Activated CD8-positive, alpha-beta T cell treated with anti-CD3 and anti-CD28 coated beads for 36 hours (primary cell): ENCODE measurements around the gene HOXD13. TPM values are rescaled to one million over a fixed set of nuclear protein-coding genes. Genes with fewer than 3 reads are reported as not detected.
A peak's percentile ranks its signal among the peaks of the same experiment; 100 is the strongest.

Experiments
- ATAC-seq: fragments of 200-7000 bp; cut with Tn5 transposase; one replicate; pipeline ENCODE4 v1.10.0; 2021; ENCODE audit warnings: mild to moderate bottlenecking, moderate library complexity
- CTCF ChIA-PET: fragments of 350-600 bp; sonication (Branson Sonifier 250); formaldehyde crosslinking; loops from one replicate; lab custom pipeline; 2021; ENCODE audit warnings: antibody characterized with exemption; lab: Charles Lee
- POLR2A ChIA-PET: fragments of 350-600 bp; sonication (Branson Sonifier 250); formaldehyde crosslinking; loops from one replicate; lab custom pipeline; 2021; ENCODE audit warnings: antibody characterized with exemption; lab: Charles Lee
- DNase-seq: peaks from one replicate; pipeline ENCODE4 v3.0.0-alpha.2; 2020
- H3K27ac Mint-ChIP-seq: one replicate; pipeline ENCODE4 v1.8.0; 2021; ENCODE audit warnings: mild to moderate bottlenecking, mixed read lengths
- H3K27me3 Mint-ChIP-seq: one replicate; pipeline ENCODE4 v1.8.0; 2021; ENCODE audit warnings: mixed read lengths
- H3K36me3 Mint-ChIP-seq: one replicate; pipeline ENCODE4 v1.8.0; 2021; ENCODE audit warnings: low read depth, mixed read lengths
- H3K4me1 Mint-ChIP-seq: one replicate; pipeline ENCODE4 v1.8.0; 2021; ENCODE audit warnings: low read depth, mixed read lengths
- H3K4me3 Mint-ChIP-seq: one replicate; pipeline ENCODE4 v1.8.0; 2021; ENCODE audit warnings: mild to moderate bottlenecking, moderate library complexity, mixed read lengths
- H3K9me3 Mint-ChIP-seq: one replicate; pipeline ENCODE4 v1.8.0; 2021; ENCODE audit warnings: mixed read lengths
- CTCF ChIP-seq: fragments of 200-600 bp; IDR thresholded peaks from one replicate; pipeline ENCODE4 v1.8.0; 2022; ENCODE audit warnings: antibody characterized with exemption, mild to moderate bottlenecking
- intact Hi-C: fragments of 100-400 bp; cut with micrococcal nuclease; formaldehyde crosslinking; loops from one replicate; pipeline ENCODE4 v1.10.0; 2022
- total RNA-seq, 2 experiments: library from RNA; stranded (reverse); gene quantifications; one replicate each; pipeline ENCODE4 v1.2.3, GENCODE V29; 2021

HOXD13 gene
- total RNA-seq, 2 experiments from 2014 or later, result not detected

- ATAC-seq (no peak), DNase-seq (no peak)
- Mint-ChIP-seq H3K4me1 (peaks cover 27% of the 10 kb centered on the region), H3K27ac (no peak overlapping the region), H3K9me3 (no peaks in the 10 kb centered on the region), H3K27me3 (peaks cover 70% of the 10 kb centered on the region), H3K4me3 (no peak overlapping the region), H3K36me3 (peaks cover 5% of the 10 kb centered on the region)
- intact Hi-C loops, result no loop called here
- ChIA-PET CTCF (interaction anchor here (0.9 to 8.4 kb wide), 18 partner anchors 8 to 999 kb away, joined by 3 to 117 read pairs (median 10); partner anchors contain the start of genes HOXD4 and HOXD8), POLR2A (no interaction called here)
- TF ChIP-seq CTCF, result no peak
These were observed 46.6 kb downstream of the HOXD13 start for GRCh38 chr2:176138923-176139660.

- Mint-ChIP-seq H3K4me1 (peaks cover 27% of the 10 kb centered on the region), H3K4me3 (peak overlapping the region; percentile 56), H3K36me3 (peaks cover 5% of the 10 kb centered on the region), H3K27me3 (peaks cover 68% of the 10 kb centered on the region), H3K9me3 (no peaks in the 10 kb centered on the region), H3K27ac (no peak overlapping the region)
- ChIA-PET POLR2A (no interaction called here), CTCF (interaction anchor here (0.6 to 8.4 kb wide), 42 partner anchors 8 to 998 kb away, joined by 3 to 117 read pairs (median 5); partner anchors contain the start of genes HOXD1, HOXD4 and HOXD8)
- ATAC-seq (no peak), DNase-seq (no peak)
- no peak for TF ChIP-seq CTCF
- intact Hi-C loops, result loop anchor here (1.0 to 5.0 kb wide), 3 partner anchors 315 to 512 kb away; no protein-coding TSS in a partner anchor
These were observed 47.4 kb downstream of the HOXD13 start for GRCh38 chr2:176139661-176140512.

- ChIA-PET POLR2A (no interaction called here), CTCF (interaction anchor here (0.6 to 8.4 kb wide), 42 partner anchors 9 to 514 kb away, joined by 3 to 117 read pairs (median 5); partner anchors contain the start of genes HOXD1, HOXD4 and HOXD8)
- peaks cover 5% of the 10 kb centered on the region for H3K36me3 Mint-ChIP-seq
- no peaks in the 10 kb centered on the region for H3K9me3 Mint-ChIP-seq
- H3K4me3 Mint-ChIP-seq, result peak overlapping the region; percentile 56
- TF ChIP-seq CTCF, result peak; percentile 94
- peaks cover 23% of the 10 kb centered on the region for H3K4me1 Mint-ChIP-seq
- peaks cover 68% of the 10 kb centered on the region for H3K27me3 Mint-ChIP-seq
- ATAC-seq (peak; percentile 94), DNase-seq (peak; percentile 76)
- no peak overlapping the region for H3K27ac Mint-ChIP-seq
- intact Hi-C loops, result loop anchor here (1.0 to 5.0 kb wide), 3 partner anchors 315 to 512 kb away; no protein-coding TSS in a partner anchor
These were observed 48.2 kb downstream of the HOXD13 start for GRCh38 chr2:176140513-176141317.

GRCh38 chr2:176142281-176142680 lies 49.8 kb downstream of the HOXD13 start:
- H3K27ac Mint-ChIP-seq, result no peak overlapping the region
- H3K27me3 Mint-ChIP-seq, result peaks cover 71% of the 10 kb centered on the region
- H3K4me3 Mint-ChIP-seq, result no peak overlapping the region
- H3K36me3 Mint-ChIP-seq, result peaks cover 5% of the 10 kb centered on the region
- ATAC-seq, result no peak
- POLR2A ChIA-PET, result no interaction called here
- DNase-seq, result no peak
- CTCF ChIA-PET, result interaction anchor here (0.9 to 8.4 kb wide), 4 partner anchors 10 to 412 kb away, joined by 3 to 117 read pairs (median 14); no protein-coding TSS in a partner anchor
- H3K9me3 Mint-ChIP-seq, result no peaks in the 10 kb centered on the region
- intact Hi-C loops, result loop anchor here (5.0 kb wide), 2 partner anchors 410 to 510 kb away; no protein-coding TSS in a partner anchor
- peaks cover 16% of the 10 kb centered on the region for H3K4me1 Mint-ChIP-seq
- no peak for TF ChIP-seq CTCF

Other genes with a start within 250 kb of the HOXD13 start
- 10 to 100 TPM; 41.9 to 44.7 TPM for gene LNPK, start 90.5 kb upstream of the HOXD13 start, total RNA-seq
- gene EVX2, start 8.8 kb upstream of the HOXD13 start, total RNA-seq, result not detected
- gene HOXD12, start 7.1 kb downstream of the HOXD13 start, total RNA-seq, result not detected
- gene HOXD11, start 14.6 kb downstream of the HOXD13 start, total RNA-seq, result not detected
- gene HOXD10, start 24.1 kb downstream of the HOXD13 start, total RNA-seq, result not detected
- gene HOXD9, start 30.0 kb downstream of the HOXD13 start, total RNA-seq, result not detected
- not detected for gene HOXD8, start 37.0 kb downstream of the HOXD13 start, total RNA-seq
- gene HOXD4, start 58.8 kb downstream of the HOXD13 start, total RNA-seq, result not detected
- not detected for gene HOXD3, start 64.6 kb downstream of the HOXD13 start, total RNA-seq
- not detected for gene HOXD1, start 95.9 kb downstream of the HOXD13 start, total RNA-seq
- gene MTX2, start 176.7 kb downstream of the HOXD13 start, total RNA-seq, result 10 to 100 TPM; 27.3 to 30.1 TPM